Testis (tissue), 3 donors: ENCODE measurements around the gene GALNT17. TPM values are rescaled to one million over a fixed set of nuclear protein-coding genes. Genes with fewer than 3 reads are reported as not detected.

Experiments
- DNase-seq: peaks from one replicate; pipeline ENCODE4 v3.0.0-alpha.2; 2019
- H3K27ac ChIP-seq, 2 donors: fragments of 200-600 bp; sonication (generic); one replicate each; pipeline ENCODE4 v1.5.1; 2019
- H3K27me3 ChIP-seq: fragments of 200-600 bp; sonication (generic); one replicate; pipeline ENCODE4 v1.5.1; 2019
- H3K36me3 ChIP-seq: fragments of 200-600 bp; sonication (generic); one replicate; pipeline ENCODE4 v1.5.1; 2017; ENCODE audit warnings: low read depth; ENCODE audit errors: missing control alignments
- H3K4me1 ChIP-seq: fragments of 200-600 bp; sonication (generic); one replicate; pipeline ENCODE4 v1.5.1; 2019
- H3K4me3 ChIP-seq, 2 donors: fragments of 200-600 bp; sonication (generic); one replicate each; pipeline ENCODE4 v1.5.1; 2017 to 2019
- H3K9me3 ChIP-seq: fragments of 200-600 bp; sonication (generic); one replicate; pipeline ENCODE4 v1.5.1; 2017
- CTCF ChIP-seq, 3 experiments: fragments of 450-650 bp in 2 of 3; fragments of 200-600 bp in 1 of 3; sonication (generic) in 1 of 3; IDR thresholded peaks; one replicate each; pipeline ENCODE4 v1.5.1; 2016 to 2019; ENCODE audit warnings: antibody characterized with exemption in 3 of 3, mild to moderate bottlenecking in 2 of 3, moderate library complexity in 1 of 3
- POLR2A ChIP-seq: fragments of 450-650 bp; IDR thresholded peaks from one replicate; pipeline ENCODE4 v1.6.1; 2017; ENCODE audit warnings: antibody characterized with exemption, mild to moderate bottlenecking, moderate library complexity
- WGBS, 2 donors: methylation state at CpG; one replicate each; pipeline ENCODE4 v1.1.5; 2018; 5-methylcytosine and 5-hydroxymethylcytosine counted together
- intact Hi-C: fragments of 100-400 bp; cut with DNase I; formaldehyde crosslinking; loops from one replicate; pipeline ENCODE4 v1.15.1; 2023; ENCODE audit warnings: low total_unique reads
- polyA plus RNA-seq: library from polyadenylated mRNA; stranded (reverse); fragments of 350-450 nt; fragmentation: Illumina TruSeq; extraction: RNeasy Lipid Tissue Mini Kit (QIAGEN cat#74804); gene quantifications from one replicate; pipeline ENCODE4 v1.2.3, GENCODE V29; 2014; ENCODE audit warnings: low read depth, low replicate concordance; ENCODE audit not compliant: insufficient read depth
- total RNA-seq, 2 donors: library from RNA; depleted of rRNA; stranded (reverse); fragments of >200 nt; gene quantifications; one replicate each; pipeline ENCODE4 v1.2.3, GENCODE V29; 2016

The GALNT17 gene
- total and polyA plus RNA-seq, 3 donors from 2014 or later: 10.9 to 39.1 (median 29.4) TPM

DNA sequence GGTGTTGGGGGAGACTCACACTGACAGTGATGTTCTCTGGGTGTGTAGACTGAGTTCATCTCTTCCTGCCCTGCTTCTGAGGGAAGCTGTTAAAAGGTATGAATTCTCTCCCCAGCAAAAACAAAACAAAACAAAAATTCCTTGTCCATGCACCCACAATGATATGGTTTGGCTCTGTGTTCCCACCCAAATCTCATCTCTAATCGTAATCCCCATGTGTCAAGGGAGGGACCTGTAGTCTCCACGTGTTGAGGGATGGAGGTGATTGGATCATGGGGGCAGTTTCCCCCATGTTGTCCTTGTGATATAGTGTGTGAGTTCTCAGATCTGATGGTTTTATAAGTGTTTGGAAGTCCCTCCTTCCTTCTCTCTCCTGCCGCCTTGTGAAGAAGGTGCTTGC is 245.5 kb downstream of the GALNT17 start:
- Histone ChIP-seq H3K4me1 (no peaks in the 10 kb centered on the region), H3K27me3 (no peaks in the 10 kb centered on the region), H3K27ac (no peak overlapping the region), H3K9me3 (no peaks in the 10 kb centered on the region), H3K4me3 (no peak overlapping the region), H3K36me3 (no peaks in the 10 kb centered on the region)
- WGBS, 2 donors: 84 to 85% methylated on average over 3 of the region's 3 CpGs
- no peak for DNase-seq
- no peak for TF ChIP-seq CTCF (IDR thresholded peaks at IDR 0.05)
- intact Hi-C loops: no loop called here

DNA sequence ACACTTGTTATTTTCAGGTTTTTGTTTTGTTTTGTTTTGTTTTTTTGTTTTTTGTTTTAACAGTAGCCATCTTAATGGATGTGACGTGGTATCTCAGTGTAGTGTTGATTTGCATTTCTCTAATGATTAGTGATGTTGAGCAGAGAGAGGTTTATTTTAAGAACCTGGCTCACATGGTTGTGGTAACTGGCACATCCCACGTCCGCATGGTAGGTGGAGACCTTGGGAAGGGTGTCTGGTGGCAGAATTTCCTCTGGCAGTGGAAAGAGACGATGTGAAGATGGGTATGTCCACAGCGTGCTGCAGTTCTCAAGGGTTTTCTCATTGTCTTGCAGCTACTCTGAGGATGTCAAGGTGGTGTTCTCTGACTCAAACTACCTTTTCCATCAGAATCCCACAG is 252.2 kb downstream of the GALNT17 start:
- Histone ChIP-seq H3K4me3 (no peak overlapping the region), H3K4me1 (no peaks in the 10 kb centered on the region), H3K9me3 (no peaks in the 10 kb centered on the region), H3K36me3 (no peaks in the 10 kb centered on the region), H3K27me3 (no peaks in the 10 kb centered on the region), H3K27ac (no peak overlapping the region)
- TF ChIP-seq CTCF (IDR thresholded peaks at IDR 0.05): no peak
- TF ChIP-seq POLR2A: no peak
- intact Hi-C loops: no loop called here
- no peak for DNase-seq
- WGBS, 2 donors: 89 to 96% methylated on average over 5 of the region's 5 CpGs

DNA sequence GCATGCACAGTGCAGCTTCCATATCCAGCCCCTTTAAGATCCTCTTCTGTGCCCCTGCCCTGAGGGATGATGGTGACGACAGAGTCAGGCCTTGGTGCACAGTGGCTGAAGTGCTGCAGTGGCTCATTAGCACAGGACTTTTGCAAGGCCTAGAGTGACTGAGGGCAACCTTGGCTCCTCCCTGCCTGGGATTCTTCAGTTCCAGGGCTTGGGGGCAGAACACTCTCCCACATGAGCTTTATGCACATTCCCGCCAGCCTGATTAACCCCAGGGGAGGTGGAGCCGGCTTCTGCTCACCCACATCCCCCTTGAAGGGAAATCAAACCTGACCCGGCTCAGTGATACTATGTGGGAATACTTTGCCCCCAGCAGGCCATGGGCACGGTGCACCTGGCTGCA is 253.4 kb downstream of the GALNT17 start:
- intact Hi-C loops: no loop called here
- H3K27me3 ChIP-seq: no peaks in the 10 kb centered on the region
- H3K36me3 ChIP-seq: no peaks in the 10 kb centered on the region
- no peaks in the 10 kb centered on the region for H3K4me1 ChIP-seq
- TF ChIP-seq CTCF (IDR thresholded peaks at IDR 0.05) (no peak), POLR2A (no peak)
- H3K9me3 ChIP-seq: no peaks in the 10 kb centered on the region
- no peak overlapping the region for H3K4me3 ChIP-seq
- 68 to 88% methylated on average over 4 to 5 of the region's 5 CpGs for WGBS, 2 donors
- DNase-seq: no peak
- no peak overlapping the region for H3K27ac ChIP-seq

GRCh38 chr7:71386152-71386785 is 254.3 kb downstream of the GALNT17 start:
- intact Hi-C loops: no loop called here
- TF ChIP-seq POLR2A (no peak), CTCF (IDR thresholded peaks at IDR 0.05) (no peak)
- H3K27me3 ChIP-seq: no peaks in the 10 kb centered on the region
- WGBS, 2 donors: 83 to 87% methylated on average over 9 to 12 of the region's 12 CpGs
- H3K9me3 ChIP-seq: no peaks in the 10 kb centered on the region
- H3K4me3 ChIP-seq: no peak overlapping the region
- H3K36me3 ChIP-seq: no peaks in the 10 kb centered on the region
- H3K4me1 ChIP-seq: no peaks in the 10 kb centered on the region
- DNase-seq: no peak
- H3K27ac ChIP-seq: no peak overlapping the region

DNA sequence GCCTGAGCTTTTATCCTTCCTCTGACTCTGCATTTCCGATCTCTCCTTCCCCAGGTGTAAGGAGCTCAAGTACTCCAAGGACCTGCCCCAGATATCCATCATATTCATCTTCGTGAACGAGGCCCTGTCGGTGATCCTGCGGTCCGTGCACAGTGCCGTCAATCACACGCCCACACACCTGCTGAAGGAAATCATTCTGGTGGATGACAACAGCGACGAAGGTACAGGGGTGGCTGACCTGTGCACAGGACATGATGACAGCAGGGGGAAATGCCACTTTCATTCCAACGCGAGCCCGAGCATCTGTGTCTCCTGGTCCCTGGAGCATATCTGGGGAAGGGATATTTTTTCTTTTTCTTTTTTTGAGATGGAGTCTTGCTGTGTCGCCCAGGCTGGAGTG is 256.2 kb downstream of the GALNT17 start:
- Histone ChIP-seq H3K9me3 (no peaks in the 10 kb centered on the region), H3K36me3 (no peaks in the 10 kb centered on the region), H3K4me1 (no peaks in the 10 kb centered on the region), H3K27ac (no peak overlapping the region), H3K4me3 (no peak overlapping the region), H3K27me3 (no peaks in the 10 kb centered on the region)
- 95 to 96% methylated on average over 14 of the region's 14 CpGs for WGBS, 2 donors
- DNase-seq: no peak
- no peak for TF ChIP-seq POLR2A
- TF ChIP-seq CTCF (IDR thresholded peaks at IDR 0.05): no peak
- intact Hi-C loops: no loop called here
